Measurements from ENCODE around the gene NCOR1.

NCOR1 gene

DNA sequence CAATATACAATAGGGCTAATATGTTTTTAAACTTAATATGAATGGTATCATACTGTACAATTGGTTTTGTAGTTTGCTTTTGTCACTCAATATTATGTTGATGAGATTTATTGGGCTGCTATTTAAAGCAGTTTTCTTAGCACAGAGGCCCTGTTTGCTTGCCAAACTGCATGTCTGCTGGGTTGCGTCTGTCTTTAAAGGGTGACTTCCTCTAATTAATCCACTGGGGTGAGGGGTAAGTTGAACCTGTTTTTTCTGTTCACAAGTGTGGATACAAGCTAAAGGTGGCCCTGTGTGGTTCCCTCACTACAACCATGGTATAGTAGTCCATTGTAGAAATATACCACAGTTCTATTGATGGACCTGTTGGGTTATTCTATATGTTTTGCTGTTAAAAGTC is 196.0 kb downstream of the NCOR1 start:
- DNase-seq: no peak

DNA sequence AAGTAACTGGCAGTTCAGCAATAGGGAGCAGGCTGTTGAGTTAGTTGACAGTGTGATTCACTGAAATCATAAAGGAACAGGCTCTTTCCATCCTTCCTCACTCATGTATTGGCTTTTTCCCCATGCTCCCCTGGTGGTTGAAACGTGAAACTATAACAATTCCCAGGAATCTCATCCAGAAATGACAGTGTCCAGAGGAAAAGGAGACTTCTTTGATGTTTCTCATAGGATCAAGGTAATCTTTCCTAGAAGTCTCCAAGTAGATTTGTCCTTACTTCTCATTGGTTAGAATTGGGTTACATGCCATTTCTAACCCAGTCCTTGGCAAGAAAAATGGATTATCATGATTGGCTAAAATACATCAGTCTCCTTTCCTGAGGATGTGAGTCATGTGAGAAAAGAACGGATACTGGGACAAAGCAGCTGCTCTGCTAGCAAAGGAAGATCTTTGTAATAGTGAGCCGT is 201.4 kb downstream of the NCOR1 start:
- no peak for DNase-seq

DNA sequence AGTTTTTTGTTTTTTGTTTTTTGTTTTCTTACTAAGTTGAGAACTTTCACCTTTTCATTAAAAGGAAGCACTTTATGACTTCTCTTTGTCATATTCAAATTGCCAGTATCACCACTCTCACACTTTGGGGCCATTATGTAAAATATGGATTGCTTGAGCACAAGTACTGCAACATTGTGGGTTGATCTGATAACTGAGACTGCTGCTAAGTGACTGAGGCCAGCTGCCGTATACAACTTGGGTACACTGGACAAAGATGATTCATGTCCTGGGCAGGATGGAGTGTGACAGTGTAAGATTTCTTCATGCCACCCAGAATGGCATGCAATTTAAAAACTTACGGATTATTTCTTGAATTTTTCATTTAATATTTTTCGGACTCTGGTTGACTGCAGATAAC is 207.9 kb downstream of the NCOR1 start:
- no peak for DNase-seq

DNA sequence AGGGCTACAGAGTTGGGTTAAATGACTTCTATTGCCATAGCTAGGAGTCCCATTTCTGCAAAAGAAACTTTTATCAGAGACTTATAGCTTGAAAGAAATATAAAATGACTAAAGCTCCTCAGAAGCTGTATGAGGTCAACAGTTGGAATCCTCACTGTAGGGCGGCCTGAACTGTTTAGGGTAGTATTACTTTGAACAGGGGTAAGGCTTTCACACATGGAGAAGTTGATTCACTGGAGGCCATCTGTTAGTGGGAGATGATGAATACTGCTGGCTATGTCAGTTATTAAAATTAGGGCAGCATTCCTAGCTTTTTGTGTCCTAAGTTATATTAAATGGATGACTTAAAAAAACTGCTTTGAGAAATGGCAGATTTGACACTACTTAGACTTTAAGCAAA is 209.7 kb downstream of the NCOR1 start:
- no peak for DNase-seq

DNA sequence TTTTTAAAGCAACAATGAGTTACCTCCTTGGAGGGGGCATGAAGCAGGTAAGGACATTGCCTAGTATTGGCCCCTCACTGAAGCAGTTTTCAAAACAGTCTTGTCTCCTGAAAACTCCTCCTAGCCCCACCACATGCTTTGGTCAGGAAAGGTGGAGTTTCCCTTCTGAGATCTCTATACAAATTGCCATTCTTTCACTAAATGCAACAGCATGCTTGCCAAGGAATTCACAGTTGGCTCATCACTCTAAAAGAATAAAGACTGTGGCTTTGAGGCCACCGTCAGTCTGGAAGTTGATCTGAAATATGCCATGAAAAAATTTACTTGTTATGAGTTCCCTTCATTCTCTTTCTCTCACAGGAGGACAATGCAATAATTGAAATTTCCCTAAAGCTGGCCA is 211.5 kb downstream of the NCOR1 start:
- no peak for DNase-seq

DNA sequence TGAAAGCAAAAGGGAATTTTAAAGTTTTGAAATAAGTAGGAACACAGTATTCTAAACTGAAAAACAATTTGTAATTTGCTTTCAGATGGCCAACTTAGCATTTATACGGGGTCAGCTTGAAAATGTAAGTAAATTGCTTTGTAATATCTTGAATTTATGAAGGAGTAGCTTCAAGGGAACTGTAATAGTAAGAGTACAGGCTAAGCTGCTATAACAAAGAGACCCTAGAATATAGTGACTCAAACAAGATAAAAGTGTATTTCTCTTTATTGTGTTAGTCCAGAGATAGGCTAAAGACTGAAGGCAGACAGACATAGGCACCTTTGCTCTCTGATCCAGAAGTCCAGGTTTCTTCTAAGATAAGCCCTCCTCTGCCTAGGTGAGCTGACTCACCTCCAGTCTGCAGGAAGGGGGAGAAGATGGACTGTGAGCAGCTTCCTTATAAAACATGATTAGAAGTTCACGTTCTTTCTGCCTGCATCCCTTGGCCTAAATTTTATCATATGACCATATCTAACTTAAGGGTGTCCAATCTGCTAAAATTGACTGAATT is 212.6 kb downstream of the NCOR1 start:
- no peak for DNase-seq

DNA sequence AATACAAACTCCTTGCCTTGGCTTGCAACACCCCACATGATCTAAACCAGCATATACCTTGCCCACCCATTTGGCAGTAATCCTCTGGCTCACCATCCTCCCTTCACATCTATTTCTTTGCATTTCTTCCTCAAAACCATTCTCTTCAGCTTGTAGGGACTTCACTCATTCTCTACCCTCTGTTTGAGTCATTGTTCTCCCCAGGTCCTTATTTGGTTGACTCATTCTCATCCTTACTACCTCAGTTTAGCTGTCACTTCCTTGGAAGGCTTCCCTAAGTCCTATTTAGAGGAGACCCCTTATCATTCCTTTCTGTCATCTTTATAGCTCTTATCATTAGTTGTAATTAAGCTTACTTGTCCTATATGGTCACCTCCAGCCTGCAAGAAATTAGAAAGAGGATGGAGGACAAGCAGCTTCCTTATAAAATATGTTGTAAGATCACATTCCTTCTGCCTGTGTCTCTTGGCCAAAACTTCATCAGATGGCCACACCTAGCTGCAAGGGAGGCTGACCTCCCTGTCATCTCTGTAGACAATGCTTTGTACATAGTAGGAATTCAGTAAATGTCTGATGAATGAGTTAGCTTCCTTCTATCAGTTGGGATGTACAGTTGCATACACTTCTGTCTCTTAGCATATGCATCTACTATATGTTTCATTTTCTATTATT is 214.0 kb downstream of the NCOR1 start:
- DNase-seq: no peak

DNA sequence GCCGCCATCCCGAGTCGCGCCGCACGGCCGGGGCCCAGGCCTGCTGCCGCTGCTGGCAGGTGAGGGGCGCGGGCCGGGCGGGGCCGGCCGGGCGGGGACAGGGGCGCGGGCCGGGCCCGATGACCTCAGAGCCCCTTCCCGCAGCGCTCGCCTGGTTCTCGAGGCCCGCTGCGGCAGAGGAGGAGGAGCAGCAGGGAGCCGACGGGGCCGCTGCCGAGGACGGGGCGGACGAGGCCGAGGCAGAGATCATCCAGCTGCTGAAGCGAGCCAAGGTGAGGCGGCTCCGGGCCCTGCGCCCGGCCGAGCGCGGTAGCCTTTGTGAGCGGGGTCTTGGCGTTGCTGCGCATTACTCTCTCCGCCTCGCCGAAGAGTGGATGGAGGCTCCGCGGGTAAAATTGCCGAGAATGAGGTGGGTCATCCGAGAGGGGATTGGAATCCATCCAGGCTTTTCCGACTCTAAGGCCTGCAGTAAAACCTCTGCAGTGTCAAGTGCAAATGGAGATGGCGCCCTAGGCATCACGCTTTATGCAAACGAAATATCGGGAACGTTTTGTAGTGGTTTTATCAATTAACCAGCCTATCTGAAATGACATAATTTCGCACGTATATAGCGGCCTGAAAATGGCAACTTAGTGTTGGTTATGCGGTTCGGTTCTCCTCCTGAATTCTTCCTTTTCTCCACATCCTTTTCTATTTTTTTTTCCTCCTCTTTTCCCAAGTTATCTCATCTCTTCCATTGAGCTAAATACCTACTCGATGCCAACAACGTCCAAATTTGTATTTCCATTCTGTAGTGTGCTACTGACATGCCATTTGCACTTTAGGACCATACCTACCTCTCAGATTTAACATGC is 215.1 kb downstream of the NCOR1 start:
- no peak for DNase-seq

DNA sequence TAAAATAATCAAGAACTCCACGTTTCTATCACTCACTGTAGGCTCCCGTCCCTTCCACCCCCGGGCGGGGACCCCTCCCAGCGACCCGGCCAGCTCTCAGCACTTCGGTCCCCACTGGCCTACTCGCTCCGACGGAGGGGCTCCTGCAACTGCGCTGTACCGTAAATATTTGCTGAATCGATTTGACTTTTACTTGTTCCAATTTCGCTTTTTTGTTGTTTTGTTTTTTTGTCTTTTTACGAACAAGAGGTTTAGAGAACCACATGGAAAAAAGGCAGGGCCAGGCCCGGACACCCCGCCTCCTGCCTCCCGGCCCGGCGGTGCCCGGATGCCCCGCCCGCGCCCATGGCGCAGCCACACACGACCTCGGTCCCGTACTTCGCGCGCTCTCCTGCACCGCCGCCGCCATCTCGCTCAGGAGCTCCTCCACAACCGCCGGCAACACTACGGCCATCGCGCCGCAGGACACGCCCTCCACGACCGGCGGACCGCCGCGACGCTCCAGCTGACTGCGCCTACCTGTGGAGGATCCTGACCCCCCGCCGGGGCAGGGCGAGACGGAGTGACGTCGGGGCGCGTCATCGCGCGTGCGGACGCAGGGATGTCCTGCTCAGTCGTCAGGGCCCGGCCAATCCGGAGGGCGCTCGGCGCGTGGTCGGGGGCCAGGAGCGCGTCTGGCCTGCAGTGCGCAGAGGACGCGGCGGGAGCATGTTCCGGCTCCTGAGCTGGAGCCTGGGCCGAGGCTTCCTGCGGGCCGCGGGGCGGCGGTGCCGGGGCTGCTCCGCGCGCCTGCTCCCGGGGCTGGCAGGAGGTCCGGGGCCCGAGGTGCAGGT is 216.0 kb downstream of the NCOR1 start, which contains the start of the genes TTC19 and ZSWIM7:
TSS of gene TTC19 (plus strand) at position 684 of the 833 bp plus-strand sequence. CDS start at position 709, 25 bp downstream.
TSS of gene ZSWIM7 (minus strand) at position 564 of the 833 bp plus-strand sequence. CDS start at position 454, 110 bp downstream.
- peak; percentile 79 for DNase-seq

DNA sequence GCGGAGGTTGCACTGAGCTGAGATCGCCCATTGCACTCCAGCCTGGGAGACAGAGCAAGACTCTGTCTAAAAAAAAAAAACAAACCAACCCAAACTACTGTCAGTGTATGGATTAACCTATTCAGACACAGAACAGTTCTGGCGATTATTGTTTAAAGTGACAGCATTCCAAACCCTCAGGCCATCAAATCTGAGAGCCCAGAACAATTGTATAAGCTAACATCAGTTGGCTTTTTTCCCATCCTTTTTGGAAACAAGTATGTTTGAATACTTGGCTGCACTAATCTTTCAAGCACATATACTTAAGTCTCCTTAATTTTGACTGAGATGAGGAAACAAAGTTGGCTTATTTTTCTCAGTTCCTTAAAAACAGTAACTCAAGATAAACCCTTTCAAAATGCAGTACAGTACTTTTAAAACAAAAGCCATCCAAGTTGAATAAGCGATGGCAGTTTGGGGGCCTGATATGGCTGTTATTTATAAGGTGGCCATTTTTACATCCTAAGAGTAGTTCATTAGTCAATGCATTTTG is 217.2 kb downstream of the NCOR1 start:
- no peak for DNase-seq

DNA sequence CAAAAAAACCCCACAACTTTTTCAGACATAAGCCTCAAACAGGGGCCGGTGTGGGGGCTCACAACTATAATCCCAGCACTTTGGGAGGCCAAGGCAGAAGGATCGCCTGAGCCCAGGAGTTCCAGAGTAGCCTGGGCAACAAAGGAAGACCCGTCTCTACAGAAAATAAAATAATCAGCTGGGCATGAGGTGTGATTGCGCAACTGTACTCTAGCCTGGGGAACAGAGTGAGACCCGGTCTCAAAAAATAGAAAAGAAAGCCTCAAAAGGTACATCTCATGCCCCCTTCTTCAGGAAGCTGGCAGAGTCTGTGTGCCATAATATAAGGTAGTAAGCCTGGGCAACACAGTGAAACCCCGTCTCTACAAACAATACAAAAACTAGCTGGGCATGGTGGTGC is 219.0 kb downstream of the NCOR1 start:
- DNase-seq: no peak

DNA sequence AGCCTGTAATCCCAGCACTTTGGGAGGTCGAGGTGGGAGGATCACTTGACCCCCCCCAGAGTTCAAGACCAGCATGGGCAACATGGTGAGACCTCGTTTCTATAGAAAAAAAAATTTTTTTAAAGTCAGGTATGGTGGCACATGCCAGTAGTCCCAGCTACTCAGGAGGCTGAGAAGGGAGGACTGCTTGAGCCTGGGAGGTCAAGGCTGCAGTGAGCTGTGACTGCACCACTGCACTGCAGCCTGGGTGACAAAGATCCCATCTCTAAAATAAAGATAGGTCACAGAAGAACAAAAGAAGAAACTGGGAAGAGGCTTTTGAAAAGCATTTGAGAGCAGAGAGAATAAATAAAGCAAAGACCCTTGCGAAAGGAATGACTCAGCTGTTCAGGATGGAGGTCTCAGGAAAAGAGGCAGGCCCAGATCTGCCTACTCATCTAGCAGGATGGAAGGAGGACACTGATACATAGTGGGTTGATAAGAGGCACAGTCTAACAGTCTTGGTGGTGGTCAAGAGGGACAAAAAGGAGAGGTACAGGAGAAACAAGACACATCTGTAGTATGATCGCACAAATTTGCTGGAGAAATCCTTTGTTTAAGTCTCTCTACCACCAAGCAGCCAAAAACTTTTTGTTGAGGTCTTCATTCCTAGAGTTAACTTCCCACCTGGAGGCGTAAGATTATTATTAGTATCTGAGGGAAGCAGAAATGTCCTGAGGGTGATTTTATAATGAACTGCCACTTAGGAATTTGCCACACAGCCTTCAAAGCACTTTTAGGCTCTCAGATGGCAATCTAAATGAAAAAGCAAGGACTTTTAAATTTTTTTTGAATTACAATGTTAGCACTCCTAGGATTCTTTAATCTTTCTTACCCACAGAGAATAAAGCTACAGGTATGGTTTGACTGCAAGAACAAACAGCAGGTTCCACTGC is 233.4 kb downstream of the NCOR1 start:
- no peak for DNase-seq

DNA sequence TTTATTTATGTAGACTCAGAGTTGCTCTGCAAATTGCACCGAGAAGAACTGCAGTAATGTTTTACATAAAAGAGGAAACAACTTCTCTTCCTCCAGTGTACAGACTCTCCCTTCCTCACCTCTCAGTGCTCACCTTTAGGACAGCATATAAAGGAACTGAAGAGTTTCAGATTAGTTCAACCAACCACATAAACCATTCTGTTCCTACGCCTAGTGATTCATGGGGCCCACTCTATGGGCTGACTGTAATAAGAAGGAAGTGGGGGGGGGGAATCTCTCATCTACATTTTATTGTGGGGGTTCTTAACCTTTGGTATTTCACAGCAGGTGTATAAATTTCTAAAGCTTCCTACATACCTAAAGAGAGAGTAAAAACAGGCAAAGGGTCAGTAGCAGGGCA is 234.1 kb downstream of the NCOR1 start:
- peak; percentile 9 for DNase-seq

All from activated T-cell treated with anti-CD3 and anti-CD28 coated beads for 4 hours (primary cell).